ENCODE results near the gene KRT34.

The KRT34 gene

GRCh38 chr17:41369023-41369422, 13.1 kb downstream of the KRT34 start:
- Mint-ChIP-seq H3K36me3 (ENCODE audit: low read depth) (no peaks in the 10 kb centered on the region), H3K4me1 (no peaks in the 10 kb centered on the region), H3K4me3 (no peak overlapping the region), H3K27ac (no peak overlapping the region), H3K9me3 (no peaks in the 10 kb centered on the region), H3K27me3 (ENCODE audit: low read depth) (peaks cover 2% of the 10 kb centered on the region)
- TF ChIP-seq CTCF (IDR thresholded peaks at IDR 0.05; ENCODE audit: unreplicated experiment in 3 of 3), result no peak

GRCh38 chr17:41367426-41368075, 14.6 kb downstream of the KRT34 start:
- H3K4me3 Mint-ChIP-seq, result no peak overlapping the region

GRCh38 chr17:41366070-41366469, 16.0 kb downstream of the KRT34 start:
- no peak for TF ChIP-seq CTCF (IDR thresholded peaks at IDR 0.05; ENCODE audit: unreplicated experiment in 3 of 3)

More at GRCh38 chr17:41367426-41368075, 14.6 kb downstream of the KRT34 start:
- Mint-ChIP-seq H3K9me3 (no peaks in the 10 kb centered on the region), H3K4me1 (no peaks in the 10 kb centered on the region), H3K27me3 (ENCODE audit: low read depth) (no peaks in the 10 kb centered on the region), H3K27ac (no peak overlapping the region), H3K36me3 (ENCODE audit: low read depth) (no peaks in the 10 kb centered on the region)
- no peak for TF ChIP-seq CTCF (IDR thresholded peaks at IDR 0.05; ENCODE audit: unreplicated experiment in 3 of 3)

GRCh38 chr17:41363881-41364280, 18.2 kb downstream of the KRT34 start:
- Mint-ChIP-seq H3K36me3 (ENCODE audit: low read depth) (no peaks in the 10 kb centered on the region), H3K4me3 (no peak overlapping the region), H3K4me1 (no peaks in the 10 kb centered on the region), H3K27ac (no peak overlapping the region), H3K27me3 (ENCODE audit: low read depth) (peaks cover 5% of the 10 kb centered on the region), H3K9me3 (peaks cover 5% of the 10 kb centered on the region)
- no peak for TF ChIP-seq CTCF (IDR thresholded peaks at IDR 0.05; ENCODE audit: unreplicated experiment in 3 of 3)

More at GRCh38 chr17:41366070-41366469, 16.0 kb downstream of the KRT34 start:
- Mint-ChIP-seq H3K27ac (no peak overlapping the region), H3K4me3 (no peak overlapping the region), H3K36me3 (ENCODE audit: low read depth) (no peaks in the 10 kb centered on the region), H3K9me3 (no peaks in the 10 kb centered on the region), H3K27me3 (ENCODE audit: low read depth) (no peaks in the 10 kb centered on the region), H3K4me1 (no peaks in the 10 kb centered on the region)

- peaks cover 10% of the 10 kb centered on the region for H3K27me3 Mint-ChIP-seq (ENCODE audit: low read depth)
- no peaks in the 10 kb centered on the region for H3K4me1 Mint-ChIP-seq
- TF ChIP-seq CTCF (IDR thresholded peaks at IDR 0.05; ENCODE audit: unreplicated experiment in 3 of 3), result no peak
- peaks cover 11% of the 10 kb centered on the region for H3K9me3 Mint-ChIP-seq
- H3K27ac Mint-ChIP-seq, result no peak overlapping the region
- no peaks in the 10 kb centered on the region for H3K36me3 Mint-ChIP-seq (ENCODE audit: low read depth)
- no peak overlapping the region for H3K4me3 Mint-ChIP-seq
These were observed 21.7 kb downstream of the KRT34 start for GRCh38 chr17:41360296-41360995.

- Mint-ChIP-seq H3K27ac (no peak overlapping the region), H3K9me3 (peaks cover 6% of the 10 kb centered on the region), H3K27me3 (ENCODE audit: low read depth) (peaks cover 11% of the 10 kb centered on the region), H3K4me1 (no peaks in the 10 kb centered on the region), H3K36me3 (ENCODE audit: low read depth) (no peaks in the 10 kb centered on the region), H3K4me3 (no peak overlapping the region)
- TF ChIP-seq CTCF (IDR thresholded peaks at IDR 0.05; ENCODE audit: unreplicated experiment in 3 of 3), result no peak
These were observed 27.6 kb downstream of the KRT34 start for GRCh38 chr17:41354536-41354935.

Measured in nephron (organoid).